H9 (cell line): ENCODE data around the gene TRIM37. TPM values are rescaled to one million over a fixed set of nuclear protein-coding genes. Genes with fewer than 3 reads are reported as not detected.

Experiments
- DNase-seq: peaks from one replicate; pipeline ENCODE4 v3.0.0-alpha.2; 2017
- H2AFZ ChIP-seq: one replicate; pipeline ENCODE4 v1.6.1; 2013; ENCODE audit warnings: mild to moderate bottlenecking, low read length, control low read depth, moderate library complexity
- H2AK5ac ChIP-seq: 2 replicates; pipeline ENCODE4 v1.6.1; 2013; ENCODE audit warnings: low read length, control low read depth, mixed read lengths; ENCODE audit not compliant: insufficient read length
- H2BK120ac ChIP-seq: one replicate; pipeline ENCODE4 v1.6.1; 2013; ENCODE audit warnings: low read depth, mild to moderate bottlenecking, low read length, control low read depth, inconsistent platforms; ENCODE audit not compliant: poor library complexity, severe bottlenecking
- H2BK12ac ChIP-seq: 2 replicates; pipeline ENCODE4 v1.6.1; 2013; ENCODE audit warnings: low read length, control low read depth, mixed read lengths, low read depth; ENCODE audit not compliant: insufficient read length
- H2BK15ac ChIP-seq: 2 replicates; pipeline ENCODE4 v1.6.1; 2013; ENCODE audit warnings: low read depth, low read length, control low read depth
- H2BK20ac ChIP-seq: one replicate; pipeline ENCODE4 v1.6.1; 2013; ENCODE audit warnings: low read depth, mild to moderate bottlenecking, low read length, control low read depth, inconsistent platforms; ENCODE audit not compliant: poor library complexity, severe bottlenecking
- H2BK5ac ChIP-seq: 2 replicates; pipeline ENCODE4 v1.6.1; 2013; ENCODE audit warnings: low read length, control low read depth, mixed read lengths; ENCODE audit not compliant: insufficient read length
- H3K14ac ChIP-seq: 2 replicates; pipeline ENCODE4 v1.6.1; 2013; ENCODE audit warnings: low read length, control low read depth; ENCODE audit not compliant: insufficient read depth
- H3K18ac ChIP-seq: 2 replicates; pipeline ENCODE4 v1.6.1; 2013; ENCODE audit warnings: low read depth, mild to moderate bottlenecking, mixed read lengths, low read length, control low read depth; ENCODE audit not compliant: insufficient read length
- H3K23ac ChIP-seq: 2 replicates; pipeline ENCODE4 v1.6.1; 2013; ENCODE audit warnings: low read length, control low read depth, mixed read lengths, low read depth; ENCODE audit not compliant: insufficient read length
- H3K23me2 ChIP-seq: 2 replicates; pipeline ENCODE4 v1.6.1; 2013; ENCODE audit warnings: low read depth, mild to moderate bottlenecking, mixed read lengths, low read length, control low read depth; ENCODE audit not compliant: insufficient read length, poor library complexity, severe bottlenecking
- H3K27ac ChIP-seq: 2 replicates; pipeline ENCODE4 v1.5.1; 2013; ENCODE audit warnings: low read length, control low read depth, mixed read lengths, low read depth; ENCODE audit not compliant: insufficient read length
- H3K27me3 ChIP-seq: 2 replicates; pipeline ENCODE4 v1.6.1; 2013; ENCODE audit warnings: low read length, control low read depth, inconsistent platforms; ENCODE audit not compliant: insufficient read depth
- H3K4ac ChIP-seq: 2 replicates; pipeline ENCODE4 v1.6.1; 2013; ENCODE audit warnings: low read depth, mild to moderate bottlenecking, control low read depth, inconsistent platforms, low read length, moderate library complexity
- H3K4me1 ChIP-seq: 2 replicates; pipeline ENCODE4 v1.6.1; 2013; ENCODE audit warnings: low read length, control low read depth, inconsistent platforms; ENCODE audit not compliant: insufficient read depth
- H3K4me2 ChIP-seq: 2 replicates; pipeline ENCODE4 v1.6.1; 2013; ENCODE audit warnings: low read length, control low read depth, mixed read lengths; ENCODE audit not compliant: insufficient read length, insufficient read depth
- H3K56ac ChIP-seq: 2 replicates; pipeline ENCODE4 v1.6.1; 2013; ENCODE audit warnings: low read depth, mild to moderate bottlenecking, mixed read lengths, low read length, control low read depth; ENCODE audit not compliant: insufficient read length
- H3K79me1 ChIP-seq: 2 replicates; pipeline ENCODE4 v1.6.1; 2013; ENCODE audit warnings: low read depth, mild to moderate bottlenecking, moderate library complexity, low read length, control low read depth, inconsistent platforms; ENCODE audit not compliant: insufficient read depth, poor library complexity, severe bottlenecking
- H3K79me2 ChIP-seq: 2 replicates; pipeline ENCODE4 v1.6.1; 2013; ENCODE audit warnings: low read length, control low read depth, inconsistent platforms; ENCODE audit not compliant: insufficient read depth
- H3K9ac ChIP-seq: 2 replicates; pipeline ENCODE4 v1.6.1; 2013; ENCODE audit warnings: low read length, control low read depth, mixed read lengths; ENCODE audit not compliant: insufficient read length; ENCODE audit errors: extremely low read depth
- H3K9me3 ChIP-seq: one replicate; pipeline ENCODE4 v1.6.1; 2013; ENCODE audit warnings: low read depth, low read length, inconsistent platforms; ENCODE audit not compliant: control insufficient read depth
- H3T11ph ChIP-seq: one replicate; pipeline ENCODE4 v1.6.1; 2013; ENCODE audit warnings: mild to moderate bottlenecking, low read length, control low read depth, inconsistent platforms
- H4K20me1 ChIP-seq: one replicate; pipeline ENCODE4 v1.6.1; 2013; ENCODE audit not compliant: control insufficient read depth, insufficient read length, insufficient read depth
- H4K5ac ChIP-seq: 2 replicates; pipeline ENCODE4 v1.6.1; 2013; ENCODE audit warnings: low read depth, mild to moderate bottlenecking, mixed read lengths, low read length, control low read depth; ENCODE audit not compliant: insufficient read length
- H4K8ac ChIP-seq: replicated peaks from 2 replicates; pipeline ENCODE4 v1.6.1; 2013; ENCODE audit warnings: low read length, control low read depth, mixed read lengths, low read depth; ENCODE audit not compliant: insufficient read length
- H4K91ac ChIP-seq: 2 replicates; pipeline ENCODE4 v1.6.1; 2013; ENCODE audit warnings: low read depth, mild to moderate bottlenecking, moderate library complexity, mixed read lengths, low read length, control low read depth; ENCODE audit not compliant: insufficient read length
- H3K27ac Mint-ChIP-seq, 3 experiments: 2 replicates in 2 of 3; 3 replicates in 1 of 3; pipeline ENCODE4 v1.8.0; 2020 to 2021; ENCODE audit warnings: mixed read lengths in 3 of 3, mild to moderate bottlenecking in 1 of 3, moderate library complexity in 1 of 3
- H3K27me3 Mint-ChIP-seq: 2 replicates; pipeline ENCODE4 v1.8.0; 2021; ENCODE audit warnings: low read depth, mild to moderate bottlenecking, moderate library complexity, mixed read lengths
- H3K36me3 Mint-ChIP-seq, 3 experiments: 2 replicates in 2 of 3; 3 replicates in 1 of 3; pipeline ENCODE4 v1.8.0; 2020 to 2021; ENCODE audit warnings: low read depth in 3 of 3, mixed read lengths in 3 of 3; ENCODE audit not compliant: insufficient read depth in 1 of 3
- H3K4me1 Mint-ChIP-seq, 2 experiments: 2 replicates each; pipeline ENCODE4 v1.8.0; 2020; ENCODE audit warnings: mixed read lengths in 2 of 2
- H3K4me3 Mint-ChIP-seq, 2 experiments: 2 replicates in 1 of 2; 3 replicates in 1 of 2; pipeline ENCODE4 v1.8.0; 2020 to 2021; ENCODE audit warnings: mild to moderate bottlenecking in 2 of 2, mixed read lengths in 2 of 2, moderate library complexity in 1 of 2
- H3K9me3 Mint-ChIP-seq, 2 experiments: 2 replicates in 1 of 2; 3 replicates in 1 of 2; pipeline ENCODE4 v1.8.0; 2020; ENCODE audit warnings: mild to moderate bottlenecking in 2 of 2, mixed read lengths in 2 of 2, moderate library complexity in 1 of 2
- CTCF ChIP-seq: fragments of 200-600 bp; sonication (generic); conservative IDR thresholded peaks from 3 replicates; pipeline ENCODE4 v1.8.0; 2021; ENCODE audit warnings: antibody characterized with exemption, mild to moderate bottlenecking
- WGBS: extraction: QIAGEN DNeasy Blood & Tissue Kit; methylation state at CpG from one replicate; pipeline ENCODE4 v1.1.7; 2013; ENCODE audit warnings: missing lambda C conversion rate, low lambda C conversion rate, mixed read lengths; ENCODE audit not compliant: insufficient read length; ENCODE audit errors: extremely low coverage; 5-methylcytosine and 5-hydroxymethylcytosine counted together
- total RNA-seq: library from RNA; stranded (reverse); gene quantifications from 2 replicates; pipeline ENCODE4 v1.2.1, GENCODE V29; 2021

TRIM37 gene
- total RNA-seq, 1 experiment from 2014 or later = 52.1 TPM

- Histone ChIP-seq H3K4ac (no peak overlapping the region), H3K9ac (no peak overlapping the region), H3K9me3 (no peaks in the 10 kb centered on the region), H2BK5ac (no peak overlapping the region), H2BK20ac (no peak overlapping the region), H3K27me3 (no peaks in the 10 kb centered on the region), H4K20me1 (no peaks in the 10 kb centered on the region), H2AK5ac (no peak overlapping the region), H3K4me2 (no peak overlapping the region), H4K91ac (no peak overlapping the region), H2AFZ (no peak overlapping the region), H3T11ph (no peak overlapping the region), H3K23me2 (no peaks in the 10 kb centered on the region), H4K5ac (no peak overlapping the region), H3K56ac (no peak overlapping the region), H3K79me1 (no peaks in the 10 kb centered on the region), H3K79me2 (no peaks in the 10 kb centered on the region), H2BK15ac (no peak overlapping the region), H3K4me1 (no peaks in the 10 kb centered on the region), H2BK120ac (no peak overlapping the region), H3K27ac (no peak overlapping the region), H4K8ac (no peak overlapping the region), H3K18ac (no peak overlapping the region), H3K14ac (no peak overlapping the region), H2BK12ac (no peak overlapping the region), H3K23ac (no peak overlapping the region)
- Mint-ChIP-seq H3K9me3 (no peaks in the 10 kb centered on the region), H3K4me1 (peaks cover 0 to 5% of the 10 kb centered on the region in 2 experiments; a peak in 2 of 4 replicates), H3K36me3 (peaks cover 23 to 39% (median 35%) of the 10 kb centered on the region in 3 experiments; a peak in 6 of 7 replicates), H3K27me3 (no peaks in the 10 kb centered on the region), H3K4me3 (no peak overlapping the region), H3K27ac (no peak overlapping the region)
- no CpG with 5 or more reads among the region's 1 CpG for WGBS
- no peak for DNase-seq
- TF ChIP-seq CTCF = no peak
Observed at GRCh38 chr17:58999500-58999899, 107.2 kb downstream of the TRIM37 start.
